SU-DHL-6 (cell line): ENCODE data around the gene PDCD4.

ENCODE experiments used
- H2AFZ ChIP-seq: fragments of 200-600 bp; sonication (generic); 2 replicates; pipeline ENCODE4 v1.6.1; 2014; ENCODE audit warnings: low read depth, mild to moderate bottlenecking, moderate library complexity, mixed read lengths, antibody characterized with exemption, low read length; ENCODE audit not compliant: severe bottlenecking
- H3F3A ChIP-seq: fragments of 200-600 bp; shearing (Covaris generic); 2 replicates; pipeline ENCODE4 v1.6.0; 2016; ENCODE audit warnings: antibody characterized with exemption, mild to moderate bottlenecking; ENCODE audit not compliant: insufficient read depth
- H3K27ac ChIP-seq: fragments of 200-600 bp; sonication (generic); 2 replicates; pipeline ENCODE4 v1.5.1; 2016; ENCODE audit warnings: low read depth, mild to moderate bottlenecking, low read length, moderate library complexity, mixed read lengths
- H3K27me3 ChIP-seq: fragments of 200-600 bp; sonication (generic), shearing (Covaris generic); 2 replicates; pipeline ENCODE4 v1.6.0; 2014; ENCODE audit warnings: mild to moderate bottlenecking, low read length
- H3K36me3 ChIP-seq: fragments of 200-600 bp; sonication (generic); 2 replicates; pipeline ENCODE4 v1.6.1; 2014; ENCODE audit warnings: mild to moderate bottlenecking, low read length, mixed read lengths
- H3K4me2 ChIP-seq: fragments of 300-600, 200-600 bp; shearing (Covaris generic), sonication (generic); 2 replicates; pipeline ENCODE4 v1.6.0; 2014; ENCODE audit warnings: low read length, low read depth, mild to moderate bottlenecking; ENCODE audit not compliant: poor library complexity, severe bottlenecking
- H3K4me3 ChIP-seq: fragments of 200-600 bp; sonication (generic); 2 replicates; pipeline ENCODE4 v1.5.1; 2014; ENCODE audit warnings: antibody characterized with exemption, low read length, mild to moderate bottlenecking, mixed read lengths; ENCODE audit not compliant: insufficient read depth, poor library complexity, severe bottlenecking
- H3K79me2 ChIP-seq: fragments of 200-600 bp; sonication (generic); 2 replicates; pipeline ENCODE4 v1.6.1; 2014; ENCODE audit warnings: mild to moderate bottlenecking, low read length, moderate library complexity; ENCODE audit not compliant: insufficient read depth
- H3K9ac ChIP-seq: fragments of 200-600 bp; sonication (generic); 2 replicates; pipeline ENCODE4 v1.7.0; 2014; ENCODE audit warnings: mild to moderate bottlenecking, low read length
- H3K9me2 ChIP-seq: fragments of 200-600 bp; sonication (generic); replicated peaks from 2 replicates; pipeline ENCODE4 v1.6.1; 2014; ENCODE audit warnings: low read length; ENCODE audit not compliant: insufficient read depth
- H3K9me3 ChIP-seq: fragments of 200-600 bp; sonication (generic); 2 replicates; pipeline ENCODE4 v1.6.1; 2014; ENCODE audit warnings: low read length, mixed read lengths; ENCODE audit not compliant: insufficient read depth
- H4K20me1 ChIP-seq: fragments of 200-600 bp; sonication (generic); 2 replicates; pipeline ENCODE4 v1.6.1; 2014; ENCODE audit warnings: low read depth, mild to moderate bottlenecking, antibody characterized with exemption, low read length, moderate library complexity, mixed read lengths
- EZH2phosphoT487 ChIP-seq: fragments of 200-600 bp; sonication (generic), shearing (Covaris generic); conservative IDR thresholded peaks from 2 replicates; pipeline ENCODE4 v1.6.1; 2018; ENCODE audit warnings: mild to moderate bottlenecking, antibody characterized with exemption, low read length, moderate library complexity, mixed read lengths
- TF ChIP-seq, protein P1 (sequence below): fragments of 200-600 bp; sonication (generic); IDR thresholded peaks from one replicate; pipeline ENCODE4 v1.5.1; 2017; ENCODE audit warnings: antibody characterized with exemption, mild to moderate bottlenecking, low read length, moderate library complexity; ENCODE audit not compliant: insufficient read depth, poor library complexity, severe bottlenecking

Gene PDCD4

DNA sequence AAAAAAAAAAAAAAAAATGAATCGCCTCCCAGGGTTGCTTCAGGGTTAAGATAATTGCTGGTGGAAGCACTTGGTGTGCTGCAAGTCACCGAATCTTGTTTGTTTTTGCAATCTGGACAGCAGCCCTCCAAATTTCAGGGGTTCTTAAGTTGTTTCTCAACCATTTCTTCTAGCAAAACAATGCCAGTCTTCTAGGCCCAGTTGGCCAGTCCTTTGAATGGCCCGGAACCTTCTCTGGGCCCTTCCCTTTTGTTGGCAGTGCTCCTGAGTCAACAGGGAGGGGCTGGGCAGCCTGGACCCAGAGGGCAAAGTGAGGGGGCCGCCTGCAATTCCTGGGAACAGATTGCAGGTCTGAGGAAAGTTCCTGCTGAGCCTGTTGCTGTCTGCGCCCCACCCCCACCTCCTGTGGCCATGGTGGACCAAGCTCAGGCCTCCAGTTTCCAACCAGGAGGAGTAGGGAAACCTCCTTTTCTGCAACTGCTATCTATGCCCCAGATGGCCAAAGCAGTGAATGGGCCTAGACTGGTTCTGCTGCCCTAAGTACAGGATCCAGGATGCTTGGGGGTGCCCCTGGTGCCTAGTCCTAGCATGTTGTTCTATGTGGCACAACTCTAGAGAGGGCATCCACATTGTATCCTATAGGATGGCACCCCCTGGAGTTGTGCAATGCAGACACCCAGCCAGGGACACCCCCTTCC lies 31.4 kb upstream of the PDCD4 start:
- H3K79me2 ChIP-seq: no peaks in the 10 kb centered on the region
- peaks cover 15% of the 10 kb centered on the region for H3F3A ChIP-seq
- no peak overlapping the region for H3K4me2 ChIP-seq
- no peak for TF ChIP-seq EZH2phosphoT487
- TF ChIP-seq, protein P1, sequence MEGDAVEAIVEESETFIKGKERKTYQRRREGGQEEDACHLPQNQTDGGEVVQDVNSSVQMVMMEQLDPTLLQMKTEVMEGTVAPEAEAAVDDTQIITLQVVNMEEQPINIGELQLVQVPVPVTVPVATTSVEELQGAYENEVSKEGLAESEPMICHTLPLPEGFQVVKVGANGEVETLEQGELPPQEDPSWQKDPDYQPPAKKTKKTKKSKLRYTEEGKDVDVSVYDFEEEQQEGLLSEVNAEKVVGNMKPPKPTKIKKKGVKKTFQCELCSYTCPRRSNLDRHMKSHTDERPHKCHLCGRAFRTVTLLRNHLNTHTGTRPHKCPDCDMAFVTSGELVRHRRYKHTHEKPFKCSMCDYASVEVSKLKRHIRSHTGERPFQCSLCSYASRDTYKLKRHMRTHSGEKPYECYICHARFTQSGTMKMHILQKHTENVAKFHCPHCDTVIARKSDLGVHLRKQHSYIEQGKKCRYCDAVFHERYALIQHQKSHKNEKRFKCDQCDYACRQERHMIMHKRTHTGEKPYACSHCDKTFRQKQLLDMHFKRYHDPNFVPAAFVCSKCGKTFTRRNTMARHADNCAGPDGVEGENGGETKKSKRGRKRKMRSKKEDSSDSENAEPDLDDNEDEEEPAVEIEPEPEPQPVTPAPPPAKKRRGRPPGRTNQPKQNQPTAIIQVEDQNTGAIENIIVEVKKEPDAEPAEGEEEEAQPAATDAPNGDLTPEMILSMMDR: no peak
- H2AFZ ChIP-seq: no peak overlapping the region
- H3K36me3 ChIP-seq: no peaks in the 10 kb centered on the region
- H4K20me1 ChIP-seq: no peaks in the 10 kb centered on the region
- H3K27me3 ChIP-seq: no peaks in the 10 kb centered on the region
- H3K9me3 ChIP-seq: no peaks in the 10 kb centered on the region
- H3K27ac ChIP-seq: no peak overlapping the region
- H3K4me3 ChIP-seq: no peak overlapping the region
- peak overlapping the region; percentile 10; the same call in 1 of the 2 replicates for H3K9ac ChIP-seq
- H3K9me2 ChIP-seq: no peaks in the 10 kb centered on the region

DNA sequence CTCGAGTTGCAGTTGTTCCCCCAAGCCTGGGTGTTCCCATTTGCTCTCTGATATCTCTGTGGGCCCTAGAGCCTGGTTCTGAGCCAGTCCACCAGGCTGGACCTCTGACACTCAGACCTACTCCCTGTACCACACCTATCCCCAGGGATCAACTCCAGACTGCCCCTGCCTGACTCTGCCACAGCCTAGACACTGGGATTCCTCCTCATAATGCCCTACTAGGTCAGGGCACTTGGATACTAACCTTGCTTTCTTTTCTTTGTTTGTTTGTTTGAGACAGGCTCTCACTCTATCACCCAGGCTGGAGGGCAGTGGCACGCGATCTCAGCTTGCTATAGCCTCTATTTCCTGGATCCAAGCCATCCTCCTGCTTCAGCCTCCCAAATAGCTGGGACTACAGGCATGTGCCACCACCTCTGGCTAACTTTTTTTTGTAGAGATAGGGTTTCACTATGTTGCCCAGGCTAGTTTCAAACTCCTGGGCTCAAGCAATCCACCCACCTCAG lies 30.8 kb upstream of the PDCD4 start:
- no peaks in the 10 kb centered on the region for H4K20me1 ChIP-seq
- H3K79me2 ChIP-seq: no peaks in the 10 kb centered on the region
- H3K9ac ChIP-seq: peak overlapping the region; percentile 10; the same call in 1 of the 2 replicates
- H3K36me3 ChIP-seq: no peaks in the 10 kb centered on the region
- peak overlapping the region; percentile 47; the same call in 1 of the 2 replicates for H3K27ac ChIP-seq
- no peak for TF ChIP-seq EZH2phosphoT487
- TF ChIP-seq, protein P1: no peak
- no peaks in the 10 kb centered on the region for H3K27me3 ChIP-seq
- H2AFZ ChIP-seq: no peak overlapping the region
- peak overlapping the region; percentile 37 for H3K4me2 ChIP-seq
- H3F3A ChIP-seq: peaks cover 15% of the 10 kb centered on the region
- no peak overlapping the region for H3K4me3 ChIP-seq
- H3K9me2 ChIP-seq: no peaks in the 10 kb centered on the region
- no peaks in the 10 kb centered on the region for H3K9me3 ChIP-seq

DNA sequence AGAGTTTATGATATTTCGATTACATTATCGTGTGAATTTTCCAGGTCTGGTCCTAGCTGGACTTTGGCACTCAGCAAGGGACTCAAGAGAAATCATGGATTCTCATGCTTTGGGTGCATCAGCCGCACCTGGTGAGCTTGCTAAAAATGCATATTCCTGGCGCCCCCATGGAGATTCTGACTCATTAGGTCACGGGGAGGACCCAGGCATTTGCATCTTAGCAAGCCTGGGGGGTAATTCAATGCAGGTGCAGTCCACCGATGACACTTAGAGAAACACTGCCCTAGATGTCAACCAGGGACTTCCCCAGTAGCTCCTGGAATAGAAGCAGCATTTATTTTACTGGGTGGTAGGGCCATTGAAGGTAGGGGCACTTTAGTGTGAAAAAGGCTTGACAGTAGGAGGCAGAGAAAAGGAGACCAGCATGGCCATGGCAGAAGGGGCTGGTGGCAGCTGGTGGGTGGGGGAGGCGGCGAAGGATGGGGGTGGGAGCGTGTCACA lies 29.9 kb upstream of the PDCD4 start:
- Histone ChIP-seq H3K9me3 (no peaks in the 10 kb centered on the region), H3F3A (peaks cover 15% of the 10 kb centered on the region), H3K36me3 (no peaks in the 10 kb centered on the region), H3K4me2 (peak overlapping the region; percentile 79), H3K79me2 (no peaks in the 10 kb centered on the region), H2AFZ (no peak overlapping the region), H3K4me3 (no peak overlapping the region), H4K20me1 (no peaks in the 10 kb centered on the region), H3K27ac (peak overlapping the region; percentile 94), H3K27me3 (no peaks in the 10 kb centered on the region), H3K9me2 (no peaks in the 10 kb centered on the region), H3K9ac (peak overlapping the region; percentile 61)
- TF ChIP-seq, protein P1: no peak
- no peak for TF ChIP-seq EZH2phosphoT487
